Kidney (tissue), 14 donors: ENCODE results near the gene FBN3. TPM values are rescaled to one million over a fixed set of nuclear protein-coding genes. Genes with fewer than 3 reads are reported as not detected.

Source experiments
- DNase-seq, 5 donors: peaks; one replicate each; pipeline ENCODE4 v3.0.0-alpha.2; 2013 to 2020
- FAIRE-seq: peaks from 2 replicates; lab custom pipeline; 2012; peaks lifted over from hg19 to GRCh38; lab: Jason Lieb, UNC
- H3K27ac ChIP-seq, 2 donors: one replicate each; pipeline ENCODE4 v1.7.0; 2013; ENCODE audit warnings: low read depth in 2 of 2, low read length in 2 of 2, inconsistent platforms in 1 of 2
- H3K27me3 ChIP-seq: one replicate; pipeline ENCODE4 v1.7.1; 2013; ENCODE audit warnings: low read length, inconsistent platforms; ENCODE audit not compliant: control insufficient read depth, insufficient read depth
- H3K36me3 ChIP-seq, 3 donors: one replicate each; pipeline versions ENCODE4 v1.7.0 to v1.7.1; 2013; ENCODE audit warnings: low read length in 3 of 3, control low read depth in 1 of 3, inconsistent platforms in 1 of 3; ENCODE audit not compliant: insufficient read depth in 3 of 3, control insufficient read depth in 2 of 3
- H3K4me1 ChIP-seq, 3 donors: one replicate each; pipeline versions ENCODE4 v1.7.0 to v1.7.1; 2013; ENCODE audit warnings: low read length in 3 of 3, inconsistent platforms in 1 of 3, low read depth in 1 of 3; ENCODE audit not compliant: control insufficient read depth in 2 of 3, insufficient read depth in 2 of 3
- H3K4me3 ChIP-seq, 3 donors: one replicate each; pipeline versions ENCODE4 v1.7.0 to v1.8.1; 2013; ENCODE audit warnings: low read length in 3 of 3, control low read depth in 1 of 3, inconsistent platforms in 1 of 3
- H3K9ac ChIP-seq, 3 donors: one replicate each; pipeline versions ENCODE4 v1.7.0 to v1.7.1; 2013; ENCODE audit warnings: low read length in 3 of 3, control low read depth in 1 of 3, inconsistent platforms in 1 of 3
- H3K9me3 ChIP-seq, 3 donors: one replicate each; pipeline versions ENCODE4 v1.7.0 to v1.7.1; 2013; ENCODE audit warnings: low read length in 3 of 3, control low read depth in 1 of 3, inconsistent platforms in 1 of 3; ENCODE audit not compliant: control insufficient read depth in 2 of 3, insufficient read depth in 1 of 3
- intact Hi-C: fragments of 100-400 bp; cut with DNase I; formaldehyde crosslinking; loops from one replicate; pipeline ENCODE4 v1.11.1; 2022
- polyA plus RNA-seq: library from polyadenylated mRNA; stranded (reverse); fragments of 350-450 nt; fragmentation: Illumina TruSeq; extraction: RNeasy Lipid Tissue Mini Kit (QIAGEN cat#74804); gene quantifications from one replicate; pipeline ENCODE4 v1.2.3, GENCODE V29; 2014; ENCODE audit warnings: low read depth, low replicate concordance; ENCODE audit not compliant: insufficient read depth
- total RNA-seq: library from RNA; stranded (reverse); fragmentation: NEBNext Ultra II Directional; extraction: Animal tissue kit (Norgen Biotek cat#: 25700); gene quantifications from one replicate; pipeline ENCODE4 v1.2.1, GENCODE V29; 2021
- TF ChIP-seq, protein P1 (sequence below): IDR thresholded peaks from 3 replicates; pipeline ENCODE4 v1.5.1; 2012; ENCODE audit warnings: mild to moderate bottlenecking, moderate library complexity, borderline replicate concordance; ENCODE audit not compliant: insufficient read depth; ENCODE audit errors: extremely low read depth
- donor health status: control.
- donor health status: control.
- donor health status: control.
- donor health status: control.
- donor health status: control.
- donor health status: DM: yes; HTN: yes; CAD: no.
- donor health status: Normal renal cell carcinoma (clear cell type).

FBN3 gene
- total and polyA plus RNA-seq, 2 donors from 2014 or later = 0.44 to 0.56 TPM

DNA sequence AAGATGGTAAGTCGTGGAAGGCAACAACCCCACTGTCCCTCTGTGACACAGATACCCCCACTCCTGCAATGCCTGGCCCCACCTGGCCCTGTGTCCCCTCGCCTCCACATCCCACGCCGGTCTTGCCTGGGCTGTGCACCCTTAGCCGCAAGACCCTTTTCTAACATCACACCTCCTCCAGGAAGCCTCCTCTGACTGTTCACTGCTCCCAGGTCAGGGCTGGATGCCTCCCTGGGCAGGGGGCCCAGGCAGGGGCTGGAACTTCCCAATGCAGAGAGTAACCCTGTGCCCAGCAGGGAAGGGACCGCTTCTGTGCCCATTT, 1.3 kb downstream of the FBN3 start:
- H3K27me3 ChIP-seq = no peaks in the 10 kb centered on the region
- no peak for FAIRE-seq

DNA sequence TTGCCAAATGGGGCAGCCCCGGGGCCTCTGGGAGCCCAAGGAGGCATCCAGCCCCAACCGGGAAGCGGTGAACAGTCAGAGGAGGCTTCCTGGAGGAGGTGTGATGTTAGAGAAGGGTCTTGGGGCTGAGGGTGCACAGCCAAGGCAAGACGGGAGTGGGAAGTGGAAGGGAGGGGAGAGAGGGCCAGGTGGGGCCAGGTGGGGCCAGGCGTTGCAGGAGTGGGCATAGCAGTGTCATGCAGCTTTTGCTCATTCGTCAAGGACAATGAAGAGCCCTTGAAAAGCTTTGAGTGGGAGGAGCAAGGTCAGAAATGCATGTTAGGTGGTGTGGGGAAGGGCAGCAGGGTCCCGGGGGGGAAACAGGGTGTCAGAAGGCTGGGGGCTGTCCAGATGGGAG, 1.8 kb downstream of the FBN3 start:
- no peaks in the 10 kb centered on the region for H3K36me3 ChIP-seq
- H3K9me3 ChIP-seq = no peaks in the 10 kb centered on the region
- DNase-seq (no peak), FAIRE-seq (no peak)
- no peaks in the 10 kb centered on the region for H3K4me1 ChIP-seq
- H3K9ac ChIP-seq = no peak overlapping the region
- no peak overlapping the region for H3K27ac ChIP-seq
- intact Hi-C loops = no loop called here
- H3K27me3 ChIP-seq = no peaks in the 10 kb centered on the region
- TF ChIP-seq, protein P1, sequence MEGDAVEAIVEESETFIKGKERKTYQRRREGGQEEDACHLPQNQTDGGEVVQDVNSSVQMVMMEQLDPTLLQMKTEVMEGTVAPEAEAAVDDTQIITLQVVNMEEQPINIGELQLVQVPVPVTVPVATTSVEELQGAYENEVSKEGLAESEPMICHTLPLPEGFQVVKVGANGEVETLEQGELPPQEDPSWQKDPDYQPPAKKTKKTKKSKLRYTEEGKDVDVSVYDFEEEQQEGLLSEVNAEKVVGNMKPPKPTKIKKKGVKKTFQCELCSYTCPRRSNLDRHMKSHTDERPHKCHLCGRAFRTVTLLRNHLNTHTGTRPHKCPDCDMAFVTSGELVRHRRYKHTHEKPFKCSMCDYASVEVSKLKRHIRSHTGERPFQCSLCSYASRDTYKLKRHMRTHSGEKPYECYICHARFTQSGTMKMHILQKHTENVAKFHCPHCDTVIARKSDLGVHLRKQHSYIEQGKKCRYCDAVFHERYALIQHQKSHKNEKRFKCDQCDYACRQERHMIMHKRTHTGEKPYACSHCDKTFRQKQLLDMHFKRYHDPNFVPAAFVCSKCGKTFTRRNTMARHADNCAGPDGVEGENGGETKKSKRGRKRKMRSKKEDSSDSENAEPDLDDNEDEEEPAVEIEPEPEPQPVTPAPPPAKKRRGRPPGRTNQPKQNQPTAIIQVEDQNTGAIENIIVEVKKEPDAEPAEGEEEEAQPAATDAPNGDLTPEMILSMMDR = no peak
- H3K4me3 ChIP-seq = no peak overlapping the region

More for the DNA sequence above, 1.3 kb downstream of the FBN3 start:
- H3K4me1 ChIP-seq = no peaks in the 10 kb centered on the region
- no peak overlapping the region for H3K4me3 ChIP-seq
- no peak overlapping the region for H3K27ac ChIP-seq
- TF ChIP-seq, protein P1 = no peak
- H3K9me3 ChIP-seq = no peaks in the 10 kb centered on the region
- no peak for DNase-seq
- intact Hi-C loops = no loop called here
- no peak overlapping the region for H3K9ac ChIP-seq
- no peaks in the 10 kb centered on the region for H3K36me3 ChIP-seq

DNA sequence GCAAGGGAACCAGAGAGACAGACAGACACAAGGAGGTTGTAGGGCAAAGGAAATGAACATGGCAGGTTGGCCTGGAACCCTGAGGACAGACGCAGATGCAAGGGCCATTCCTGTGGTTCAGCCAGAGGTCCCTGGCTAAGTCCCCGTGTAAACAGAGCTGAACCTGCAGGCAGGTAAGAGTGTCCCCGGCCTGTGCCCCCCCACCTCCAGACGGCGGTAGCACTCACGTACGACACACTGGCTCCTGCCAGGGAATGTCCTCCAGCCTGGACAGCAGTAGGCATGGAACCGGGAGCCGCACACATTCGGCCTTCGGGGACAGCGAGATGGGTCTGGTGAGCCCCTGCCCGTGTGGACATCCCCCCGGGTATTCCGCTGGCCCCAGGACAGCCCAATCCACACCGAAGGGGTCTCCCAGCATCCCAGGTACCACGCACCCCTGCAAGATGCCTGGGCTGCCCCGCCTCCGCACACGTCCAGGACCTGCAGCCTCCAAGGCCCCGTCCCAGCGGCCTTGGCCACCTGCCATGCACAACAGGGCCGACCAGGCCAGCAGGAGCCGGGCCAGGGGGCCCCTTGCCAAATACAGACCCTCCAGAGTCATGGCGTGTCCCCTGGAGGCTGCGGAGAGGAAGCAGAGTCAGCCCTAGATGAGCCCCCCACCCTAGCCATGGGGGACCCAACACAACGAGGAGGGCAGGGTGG, 2.4 kb downstream of the FBN3 start:
- DNase-seq (peak in 1 of 5 donors; percentile 61), FAIRE-seq (no peak)
- Histone ChIP-seq H3K27ac (no peak overlapping the region), H3K4me1 (no peaks in the 10 kb centered on the region), H3K4me3 (no peak overlapping the region), H3K9ac (no peak overlapping the region), H3K27me3 (no peaks in the 10 kb centered on the region), H3K36me3 (no peaks in the 10 kb centered on the region), H3K9me3 (no peaks in the 10 kb centered on the region)
- TF ChIP-seq, protein P1 = no peak
- intact Hi-C loops = no loop called here
